ENCODE results near the gene FLII. TPM values are rescaled to one million over a fixed set of nuclear protein-coding genes. Genes with fewer than 3 reads are reported as not detected.

Gene FLII
- total RNA-seq, 1 donor from 2014 or later: 277 TPM

DNA sequence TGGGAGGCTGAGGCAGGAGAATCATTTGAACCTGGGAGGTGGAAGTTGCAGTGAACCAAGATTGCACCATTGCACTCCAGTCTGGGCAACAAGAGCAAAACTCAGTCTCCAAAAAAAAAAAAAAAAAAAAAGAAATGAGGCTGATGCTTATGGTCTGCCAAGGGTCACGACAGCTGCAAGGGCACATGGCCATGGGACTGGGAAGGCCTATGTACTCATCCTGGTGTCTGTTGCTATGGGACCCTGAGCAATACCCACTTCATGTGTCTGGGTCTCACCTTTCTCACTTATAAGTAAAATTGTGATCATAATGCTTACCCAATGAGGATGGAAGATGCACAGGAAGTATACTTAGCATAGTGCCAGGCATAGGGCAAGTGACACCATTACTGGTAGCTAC is 18.5 kb upstream of the FLII start:
- Histone ChIP-seq H3K9me3 (no peaks in the 10 kb centered on the region), H3K36me3 (peaks cover 0 to 73% of the 10 kb centered on the region in 2 donors)
- intact Hi-C loops (cut with DNase I): no loop called here

DNA sequence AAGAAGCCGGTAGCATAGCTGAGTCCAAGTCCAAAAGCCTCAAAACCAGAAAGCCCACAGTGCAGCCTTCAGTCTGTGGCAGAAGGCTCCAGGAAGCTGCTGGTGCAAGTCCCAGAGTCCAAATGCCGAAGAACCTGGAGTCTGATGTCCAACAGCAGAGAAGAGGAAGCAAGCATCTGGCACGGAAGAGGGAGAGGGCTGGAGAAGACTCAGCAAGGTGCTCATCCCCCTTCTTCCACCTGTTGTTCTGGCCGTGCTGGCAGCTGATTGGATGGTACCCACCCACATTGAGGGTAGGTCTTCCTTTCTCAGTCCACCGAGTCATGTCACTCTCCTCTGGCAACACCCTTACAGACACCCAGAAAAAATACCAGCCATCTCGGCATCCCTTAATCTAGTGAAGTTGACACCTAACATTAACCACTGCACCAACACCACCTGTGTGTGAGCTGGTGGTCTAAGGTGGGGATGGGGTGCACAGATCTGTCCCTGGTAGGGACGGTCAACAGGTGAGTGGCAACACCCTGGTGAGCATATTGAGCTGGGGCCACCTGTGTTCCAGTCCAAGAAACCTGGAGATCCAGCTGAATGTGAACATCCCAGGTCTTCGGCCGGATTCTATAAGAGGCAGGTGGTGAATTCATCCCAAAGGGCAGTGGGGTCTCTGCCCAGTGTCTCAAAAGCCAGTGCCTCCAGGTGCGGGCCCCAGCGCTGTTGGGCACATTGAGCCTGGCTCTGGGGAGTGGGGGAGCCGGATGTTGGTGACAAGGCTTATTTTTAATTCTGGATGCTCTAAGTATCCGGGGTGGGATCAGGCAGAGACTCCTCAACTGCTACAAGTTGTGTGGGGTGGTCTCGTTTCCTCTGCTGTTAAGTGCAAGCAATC is 11.8 kb upstream of the FLII start:
- Histone ChIP-seq H3K27ac (no peak overlapping the region), H3K27me3 (no peaks in the 10 kb centered on the region), H3K4me3 (no peak overlapping the region), H3K9me3 (no peaks in the 10 kb centered on the region), H3K4me1 (no peaks in the 10 kb centered on the region), H3K36me3 (peaks cover 0 to 25% of the 10 kb centered on the region in 2 donors)
- DNase-seq (ENCODE audit: extremely low spot score in 2 of 2): no peak
- TF ChIP-seq POLR2AphosphoS5 (IDR thresholded peaks at IDR 0.05; ENCODE audit: insufficient read depth in 1 of 2, low read depth in 1 of 2) (no peak), POLR2A (IDR thresholded peaks at IDR 0.05) (no peak)
- TF ChIP-seq, protein P1, sequence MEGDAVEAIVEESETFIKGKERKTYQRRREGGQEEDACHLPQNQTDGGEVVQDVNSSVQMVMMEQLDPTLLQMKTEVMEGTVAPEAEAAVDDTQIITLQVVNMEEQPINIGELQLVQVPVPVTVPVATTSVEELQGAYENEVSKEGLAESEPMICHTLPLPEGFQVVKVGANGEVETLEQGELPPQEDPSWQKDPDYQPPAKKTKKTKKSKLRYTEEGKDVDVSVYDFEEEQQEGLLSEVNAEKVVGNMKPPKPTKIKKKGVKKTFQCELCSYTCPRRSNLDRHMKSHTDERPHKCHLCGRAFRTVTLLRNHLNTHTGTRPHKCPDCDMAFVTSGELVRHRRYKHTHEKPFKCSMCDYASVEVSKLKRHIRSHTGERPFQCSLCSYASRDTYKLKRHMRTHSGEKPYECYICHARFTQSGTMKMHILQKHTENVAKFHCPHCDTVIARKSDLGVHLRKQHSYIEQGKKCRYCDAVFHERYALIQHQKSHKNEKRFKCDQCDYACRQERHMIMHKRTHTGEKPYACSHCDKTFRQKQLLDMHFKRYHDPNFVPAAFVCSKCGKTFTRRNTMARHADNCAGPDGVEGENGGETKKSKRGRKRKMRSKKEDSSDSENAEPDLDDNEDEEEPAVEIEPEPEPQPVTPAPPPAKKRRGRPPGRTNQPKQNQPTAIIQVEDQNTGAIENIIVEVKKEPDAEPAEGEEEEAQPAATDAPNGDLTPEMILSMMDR (IDR thresholded peaks at IDR 0.05): no peak
- intact Hi-C loops (cut with DNase I): no loop called here

More for the DNA sequence above, 18.5 kb upstream of the FLII start:
- no peak for DNase-seq (ENCODE audit: extremely low spot score in 2 of 2)
- Histone ChIP-seq H3K4me3 (no peak overlapping the region), H3K4me1 (no peaks in the 10 kb centered on the region), H3K27me3 (no peaks in the 10 kb centered on the region), H3K27ac (no peak overlapping the region)
- TF ChIP-seq, protein P1 (IDR thresholded peaks at IDR 0.05): no peak
- TF ChIP-seq POLR2A (IDR thresholded peaks at IDR 0.05): no peak
- no peak for TF ChIP-seq POLR2AphosphoS5 (IDR thresholded peaks at IDR 0.05; ENCODE audit: insufficient read depth in 1 of 2, low read depth in 1 of 2)

DNA sequence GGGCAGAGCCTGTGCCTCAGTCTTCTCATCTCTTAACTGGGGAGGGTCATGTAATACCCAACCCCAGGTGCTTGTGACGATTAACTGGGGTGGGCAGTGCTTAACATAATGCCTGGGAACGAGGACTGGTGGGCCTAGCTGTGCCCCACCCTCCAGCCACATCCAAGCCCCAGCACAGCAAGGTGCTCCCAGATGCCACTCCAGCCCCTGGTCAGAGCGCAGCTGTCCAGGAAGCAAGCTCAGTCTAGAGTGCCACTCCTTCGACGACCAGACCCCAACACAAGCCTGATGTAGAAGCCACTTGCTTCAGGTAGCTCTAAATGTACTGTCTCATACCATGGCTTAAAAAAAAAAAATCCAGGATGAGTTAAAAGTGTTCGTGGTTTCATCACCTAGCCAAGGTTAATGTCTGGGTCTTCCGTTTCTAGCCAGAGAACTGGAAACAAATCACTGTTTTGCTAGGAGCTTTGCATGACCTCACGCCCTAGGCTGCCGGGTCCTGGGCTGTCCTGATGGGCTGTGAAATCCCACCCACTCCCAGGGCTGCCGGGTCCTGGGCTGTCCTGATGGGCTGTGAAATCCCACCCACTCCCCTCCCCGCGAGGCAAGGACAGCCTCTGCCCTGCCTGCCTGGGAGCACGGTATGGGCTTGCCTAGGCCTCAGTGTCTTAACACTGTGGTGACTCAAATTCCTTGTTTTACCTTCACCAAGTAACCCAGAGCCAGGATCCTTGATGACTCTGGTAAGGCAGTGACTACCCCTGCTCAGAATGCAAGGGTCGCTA is 9.6 kb upstream of the FLII start:
- H3K27ac ChIP-seq: no peak overlapping the region
- H3K4me3 ChIP-seq: no peak overlapping the region
- H3K27me3 ChIP-seq: no peaks in the 10 kb centered on the region
- intact Hi-C loops (cut with DNase I): no loop called here
- no peak for DNase-seq (ENCODE audit: extremely low spot score in 2 of 2)
- H3K9me3 ChIP-seq: no peaks in the 10 kb centered on the region
- TF ChIP-seq POLR2A (IDR thresholded peaks at IDR 0.05) (no peak), POLR2AphosphoS5 (IDR thresholded peaks at IDR 0.05; ENCODE audit: insufficient read depth in 1 of 2, low read depth in 1 of 2) (no peak)
- TF ChIP-seq, protein P1 (IDR thresholded peaks at IDR 0.05): no peak
- H3K4me1 ChIP-seq: no peaks in the 10 kb centered on the region
- H3K36me3 ChIP-seq: peaks cover 3 to 30% of the 10 kb centered on the region in 2 donors

DNA sequence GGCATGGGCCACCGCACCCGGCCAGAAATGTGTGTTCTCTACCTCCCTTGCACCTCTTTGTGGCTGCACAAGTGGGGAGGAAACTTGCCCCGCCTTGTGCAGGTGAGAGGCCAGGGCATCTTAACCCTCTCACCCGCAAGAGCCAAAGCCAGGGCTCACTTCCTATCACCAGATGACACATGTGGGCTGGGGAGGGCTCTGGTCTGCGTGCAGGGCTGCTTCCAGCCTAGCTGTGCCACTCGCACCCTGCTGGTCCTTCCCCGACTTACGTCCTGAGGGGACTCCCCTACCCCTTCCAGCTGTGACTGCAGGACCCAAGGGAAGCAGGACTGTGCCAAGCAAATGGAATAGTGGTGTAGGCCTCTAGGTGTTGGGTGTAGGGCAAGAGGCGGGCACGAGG is 8.8 kb upstream of the FLII start:
- H3K27me3 ChIP-seq: no peaks in the 10 kb centered on the region
- H3K36me3 ChIP-seq: peaks cover 3 to 35% of the 10 kb centered on the region in 2 donors
- DNase-seq (ENCODE audit: extremely low spot score in 2 of 2): no peak
- TF ChIP-seq POLR2A (IDR thresholded peaks at IDR 0.05) (no peak), POLR2AphosphoS5 (IDR thresholded peaks at IDR 0.05; ENCODE audit: insufficient read depth in 1 of 2, low read depth in 1 of 2) (no peak)
- TF ChIP-seq, protein P1 (IDR thresholded peaks at IDR 0.05): no peak
- peaks cover 6% of the 10 kb centered on the region for H3K4me1 ChIP-seq
- intact Hi-C loops (cut with DNase I): no loop called here
- no peaks in the 10 kb centered on the region for H3K9me3 ChIP-seq
- H3K27ac ChIP-seq: no peak overlapping the region
- no peak overlapping the region for H3K4me3 ChIP-seq

All from vagina (tissue), 2 donors.